ENCODE data around the gene SAMD4A.

DNA sequence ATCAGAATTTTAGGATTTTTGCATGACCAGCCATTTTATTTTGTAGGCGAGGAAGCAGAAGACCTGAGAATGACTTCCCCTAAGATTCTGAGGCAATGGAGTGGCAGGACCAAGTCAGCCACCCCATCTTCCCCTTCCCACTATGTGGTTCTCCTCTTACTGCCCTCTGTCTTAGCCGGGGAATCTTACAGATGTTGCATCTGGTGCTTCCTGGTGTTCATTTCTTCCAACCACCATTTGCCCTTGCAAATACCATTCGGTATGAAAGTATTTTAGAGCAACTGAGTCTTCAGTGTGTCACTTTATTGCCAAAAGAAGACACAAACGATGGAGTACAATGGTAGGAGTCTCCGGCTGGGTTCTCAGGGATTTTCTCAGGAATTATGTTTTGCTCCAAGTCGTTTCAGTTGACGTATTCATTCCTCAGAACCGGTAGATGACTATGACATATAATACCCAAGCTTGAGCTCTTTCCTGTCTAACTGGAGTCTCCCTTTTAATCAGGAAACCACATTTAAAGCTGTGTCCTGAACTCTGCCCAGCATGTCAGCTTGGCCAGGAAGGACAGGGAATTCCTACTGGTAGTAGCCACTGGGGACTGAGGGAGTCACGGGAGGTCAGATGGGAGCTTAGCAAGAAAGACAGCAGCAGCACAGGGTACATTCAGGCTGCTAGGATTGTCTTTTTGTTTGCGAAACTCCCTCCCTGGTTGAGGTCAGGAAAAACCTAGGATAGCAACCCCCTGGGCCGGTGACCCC lies 87.0 kb downstream of the SAMD4A start:
- TF ChIP-seq EZH2 (IDR thresholded peaks at IDR 0.05; ENCODE audit: borderline replicate concordance, low read depth, low read length, poor library complexity, severe bottlenecking): no peak
- TF ChIP-seq, protein P1, sequence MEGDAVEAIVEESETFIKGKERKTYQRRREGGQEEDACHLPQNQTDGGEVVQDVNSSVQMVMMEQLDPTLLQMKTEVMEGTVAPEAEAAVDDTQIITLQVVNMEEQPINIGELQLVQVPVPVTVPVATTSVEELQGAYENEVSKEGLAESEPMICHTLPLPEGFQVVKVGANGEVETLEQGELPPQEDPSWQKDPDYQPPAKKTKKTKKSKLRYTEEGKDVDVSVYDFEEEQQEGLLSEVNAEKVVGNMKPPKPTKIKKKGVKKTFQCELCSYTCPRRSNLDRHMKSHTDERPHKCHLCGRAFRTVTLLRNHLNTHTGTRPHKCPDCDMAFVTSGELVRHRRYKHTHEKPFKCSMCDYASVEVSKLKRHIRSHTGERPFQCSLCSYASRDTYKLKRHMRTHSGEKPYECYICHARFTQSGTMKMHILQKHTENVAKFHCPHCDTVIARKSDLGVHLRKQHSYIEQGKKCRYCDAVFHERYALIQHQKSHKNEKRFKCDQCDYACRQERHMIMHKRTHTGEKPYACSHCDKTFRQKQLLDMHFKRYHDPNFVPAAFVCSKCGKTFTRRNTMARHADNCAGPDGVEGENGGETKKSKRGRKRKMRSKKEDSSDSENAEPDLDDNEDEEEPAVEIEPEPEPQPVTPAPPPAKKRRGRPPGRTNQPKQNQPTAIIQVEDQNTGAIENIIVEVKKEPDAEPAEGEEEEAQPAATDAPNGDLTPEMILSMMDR (conservative IDR thresholded peaks at IDR 0.05; ENCODE audit: low read depth, low read length): no peak
